Dedifferentiated amniotic fluid mesenchymal stem cell (primary cell): ENCODE data around the gene OR7A10.
"Not testable (repeated sequence)": the region's sequence is repeated elsewhere in the genome, so short reads cannot be mapped to it uniquely, and the experiment has no call there.

Experiments
- DNase-seq: peaks from one replicate; pipeline ENCODE4 v3.0.0-alpha.2; 2016; ENCODE audit errors: extremely low spot score

OR7A10 gene

GRCh38 chr19:14795078-14795721, 53.5 kb downstream of the OR7A10 start:
- no peak for DNase-seq

- DNase-seq = not testable (repeated sequence)
These were observed 56.5 kb downstream of the OR7A10 start for GRCh38 chr19:14792250-14792649.
